Choroid plexus epithelial cell (primary cell): ENCODE data around the gene GNAL.

Source experiments
- DNase-seq: peaks from one replicate; pipeline ENCODE4 v3.0.0-alpha.2; 2010; ENCODE audit warnings: low read depth
- H3K4me3 ChIP-seq: 2 replicates; pipeline ENCODE4 v1.5.1; 2011; ENCODE audit warnings: low read depth, mild to moderate bottlenecking, control low read depth, low read length, moderate library complexity
- TF ChIP-seq, protein P1 (sequence below): conservative IDR thresholded peaks from 2 replicates; pipeline ENCODE4 v1.5.1; 2011; ENCODE audit warnings: low read depth, mild to moderate bottlenecking, control low read depth, inconsistent platforms, low read length, moderate library complexity

Gene GNAL

DNA sequence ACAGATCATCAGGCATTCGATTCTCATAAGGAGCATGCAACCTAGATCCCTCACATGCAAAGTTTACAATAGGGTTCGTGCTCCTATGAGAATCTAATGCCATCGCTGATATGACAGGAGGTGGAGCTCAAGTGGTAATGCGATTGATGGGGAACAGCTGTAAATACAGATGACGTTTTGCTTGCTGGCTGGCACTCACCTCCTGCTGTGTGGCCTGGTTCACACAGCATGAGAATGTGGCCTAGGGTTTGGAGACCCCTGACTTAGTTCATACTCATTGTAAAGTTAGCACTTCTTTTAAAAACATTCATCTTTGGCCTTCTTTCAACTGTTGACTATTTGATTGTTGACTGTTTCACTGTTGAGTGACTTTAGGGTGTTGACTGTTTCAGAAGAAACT, 153.5 kb downstream of the GNAL start:
- no peak overlapping the region for H3K4me3 ChIP-seq
- no peak for DNase-seq
- TF ChIP-seq, protein P1, sequence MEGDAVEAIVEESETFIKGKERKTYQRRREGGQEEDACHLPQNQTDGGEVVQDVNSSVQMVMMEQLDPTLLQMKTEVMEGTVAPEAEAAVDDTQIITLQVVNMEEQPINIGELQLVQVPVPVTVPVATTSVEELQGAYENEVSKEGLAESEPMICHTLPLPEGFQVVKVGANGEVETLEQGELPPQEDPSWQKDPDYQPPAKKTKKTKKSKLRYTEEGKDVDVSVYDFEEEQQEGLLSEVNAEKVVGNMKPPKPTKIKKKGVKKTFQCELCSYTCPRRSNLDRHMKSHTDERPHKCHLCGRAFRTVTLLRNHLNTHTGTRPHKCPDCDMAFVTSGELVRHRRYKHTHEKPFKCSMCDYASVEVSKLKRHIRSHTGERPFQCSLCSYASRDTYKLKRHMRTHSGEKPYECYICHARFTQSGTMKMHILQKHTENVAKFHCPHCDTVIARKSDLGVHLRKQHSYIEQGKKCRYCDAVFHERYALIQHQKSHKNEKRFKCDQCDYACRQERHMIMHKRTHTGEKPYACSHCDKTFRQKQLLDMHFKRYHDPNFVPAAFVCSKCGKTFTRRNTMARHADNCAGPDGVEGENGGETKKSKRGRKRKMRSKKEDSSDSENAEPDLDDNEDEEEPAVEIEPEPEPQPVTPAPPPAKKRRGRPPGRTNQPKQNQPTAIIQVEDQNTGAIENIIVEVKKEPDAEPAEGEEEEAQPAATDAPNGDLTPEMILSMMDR, result no peak

DNA sequence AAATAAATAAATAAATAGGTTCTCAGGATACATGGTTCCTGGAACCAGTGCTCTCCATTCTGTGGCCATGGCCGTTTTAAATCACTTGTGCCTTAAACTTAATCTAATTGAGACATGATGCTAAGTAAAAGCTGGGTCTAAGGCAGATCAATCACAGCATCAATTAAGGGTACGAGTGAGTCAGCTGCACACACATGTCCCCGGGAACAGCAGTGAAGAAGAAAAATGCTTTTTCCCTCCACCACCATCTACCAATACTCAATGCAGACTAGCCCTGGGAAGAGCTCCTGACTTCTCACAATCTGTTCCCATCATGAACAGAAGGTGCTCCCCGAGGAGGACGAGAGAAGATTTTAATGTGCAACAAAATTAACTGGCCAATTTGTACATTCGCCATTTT, 155.4 kb downstream of the GNAL start:
- no peak for DNase-seq
- no peak overlapping the region for H3K4me3 ChIP-seq
- TF ChIP-seq, protein P1, result no peak

DNA sequence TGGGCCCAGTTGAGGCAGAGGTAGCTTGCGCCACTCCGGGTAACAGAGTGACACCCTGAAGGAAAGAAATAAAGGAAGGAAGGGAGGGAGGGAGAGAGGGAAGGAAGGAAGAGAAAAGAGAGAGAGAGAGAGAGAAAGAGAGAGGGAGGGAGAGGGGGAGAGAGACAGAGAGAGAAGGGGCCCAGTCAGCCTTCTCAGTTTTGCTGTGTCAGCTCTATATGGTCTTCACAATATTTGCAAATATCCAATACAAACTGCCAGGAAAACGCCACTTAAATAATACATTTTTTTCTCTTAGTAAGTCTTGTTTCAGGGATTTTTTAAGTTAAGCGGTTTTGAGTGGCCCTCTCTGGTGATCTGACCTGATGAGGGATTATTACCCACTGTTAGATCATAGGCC, 156.6 kb downstream of the GNAL start:
- no peak for DNase-seq
- H3K4me3 ChIP-seq, result no peak overlapping the region
- TF ChIP-seq, protein P1, result no peak

DNA sequence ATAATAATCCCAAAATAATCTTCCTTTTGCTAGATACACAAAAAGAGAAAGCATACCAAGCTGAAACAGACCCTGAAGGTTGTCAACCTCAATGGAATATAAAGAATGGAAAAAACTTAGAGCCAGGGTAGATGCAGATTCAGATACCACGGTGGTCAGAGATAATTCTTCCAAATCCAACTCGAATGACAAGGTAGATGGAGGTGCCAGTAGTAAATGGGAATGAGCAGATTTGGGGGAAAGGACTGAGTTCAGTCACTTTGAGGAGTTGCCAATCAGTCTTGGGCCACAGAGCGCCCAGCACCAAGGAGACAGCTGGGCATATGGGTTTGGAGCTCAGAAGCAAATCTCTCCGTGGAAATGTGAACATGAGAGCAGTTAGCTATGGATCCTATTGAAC, 158.7 kb downstream of the GNAL start:
- H3K4me3 ChIP-seq, result no peak overlapping the region
- TF ChIP-seq, protein P1, result no peak
- no peak for DNase-seq

DNA sequence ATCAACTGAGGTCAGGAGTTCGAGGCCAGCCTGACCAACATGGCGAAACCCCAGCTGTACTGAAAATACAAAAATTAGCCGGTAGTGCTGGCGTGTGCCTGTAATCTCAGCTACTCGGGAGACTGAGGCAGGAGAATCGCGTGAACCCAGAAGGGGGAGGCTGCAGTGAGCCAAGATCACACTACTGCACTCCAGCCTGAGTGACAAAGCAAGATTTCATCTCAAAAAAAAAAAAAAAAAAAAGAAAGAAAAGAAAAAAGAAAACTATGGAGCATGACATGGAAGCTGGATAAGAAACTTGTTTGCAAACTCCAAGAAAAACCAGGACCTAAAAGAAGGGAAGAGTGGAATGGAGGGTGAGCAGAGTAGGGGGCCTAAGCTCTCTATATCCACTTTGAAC, 160.2 kb downstream of the GNAL start:
- H3K4me3 ChIP-seq, result no peak overlapping the region
- TF ChIP-seq, protein P1, result no peak
- DNase-seq, result no peak

DNA sequence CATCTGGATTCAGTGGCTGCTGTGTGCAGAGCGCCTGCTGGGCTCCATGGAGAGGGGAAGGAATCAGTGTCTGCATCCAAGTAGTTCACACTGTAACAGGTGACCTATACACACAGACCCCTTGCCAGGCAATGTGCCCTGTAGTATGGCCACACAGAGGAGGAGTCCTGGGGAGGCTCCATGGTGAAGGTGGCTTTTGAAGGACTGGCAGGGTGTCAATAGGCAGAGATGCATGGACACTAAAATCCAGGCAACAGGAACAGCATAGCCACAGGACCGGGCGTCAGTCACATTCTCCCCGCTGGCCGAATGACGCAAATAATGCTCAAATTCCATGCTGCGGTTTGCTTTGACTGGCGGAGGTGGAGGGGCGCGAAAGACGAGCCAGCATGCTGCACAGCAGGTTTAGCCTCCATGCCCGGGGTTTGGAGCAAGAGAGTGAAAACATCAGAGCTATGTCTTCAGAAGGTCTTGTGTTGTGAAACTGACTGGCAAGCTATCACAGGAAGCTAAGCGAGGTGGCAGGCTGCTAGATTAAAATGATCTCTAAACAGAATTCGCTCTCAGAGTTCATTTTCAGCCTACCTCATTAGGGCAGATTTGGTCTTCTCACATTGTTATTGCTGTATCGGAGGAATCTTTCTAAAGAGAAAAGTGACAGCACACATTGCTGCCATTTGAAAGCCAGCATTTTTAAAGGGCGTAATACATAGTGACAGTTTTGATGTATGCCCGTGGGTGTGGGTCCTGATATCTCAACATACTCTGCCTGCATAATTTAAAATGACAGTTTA, 161.0 kb downstream of the GNAL start:
- peak overlapping the region; percentile 77 for H3K4me3 ChIP-seq
- TF ChIP-seq, protein P1, result peak; percentile 29
- peak; percentile 99 for DNase-seq

DNA sequence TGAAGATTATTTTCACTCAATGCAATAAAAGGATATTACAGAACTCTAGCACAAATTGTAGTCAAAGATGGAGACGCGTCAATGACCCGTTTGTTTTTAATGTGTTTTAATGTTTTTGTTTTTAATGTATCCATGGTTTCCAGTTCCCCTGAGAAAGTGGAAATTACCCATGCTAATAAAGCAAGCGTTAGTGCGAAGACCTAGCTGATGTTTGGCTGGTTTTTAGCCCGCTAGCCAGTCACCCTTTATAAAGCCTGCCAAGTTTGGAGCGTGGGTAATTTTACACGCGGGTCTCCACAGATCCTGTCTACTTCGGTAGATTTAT, 161.7 kb downstream of the GNAL start:
- TF ChIP-seq, protein P1, result no peak

More for the DNA sequence above, 161.7 kb downstream of the GNAL start:
- H3K4me3 ChIP-seq, result peak overlapping the region; percentile 77
- DNase-seq, result peak; percentile 85
